ENCODE data around the gene RAB6D. TPM values are rescaled to one million over a fixed set of nuclear protein-coding genes. Genes with fewer than 3 reads are reported as not detected.
A peak's percentile ranks its signal among the peaks of the same experiment; 100 is the strongest.
"Not testable (repeated sequence)": the region's sequence is repeated elsewhere in the genome, so short reads cannot be mapped to it uniquely, and the experiment has no call there.

RAB6D gene
- total and polyA plus RNA-seq, 12 donors: 0.08 to 0.53 (median 0.21) TPM; not detected in 7

- H3K9me3 ChIP-seq (replicated peaks in 1 of 3); intact Hi-C loops (cut with DNase I); H3K27ac ChIP-seq; H3K27me3 ChIP-seq; H3K4me3 ChIP-seq; DNase-seq; H3K4me1 ChIP-seq (replicated peaks in 1 of 2); H3K36me3 ChIP-seq (replicated peaks in 1 of 2): not testable (repeated sequence)
- 6 to 43% (median 31%) methylated on average over 1 to 18 of the region's 46 CpGs for WGBS, 4 donors
Observed at GRCh38 chr2:131353167-131353697, 10.7 kb downstream of the RAB6D start.

GRCh38 chr2:131349021-131349420 is 14.9 kb downstream of the RAB6D start:
- no peak overlapping the region for H3K4me3 ChIP-seq
- H3K4me1 ChIP-seq (replicated peaks in 1 of 2): no peaks in the 10 kb centered on the region
- H3K27ac ChIP-seq: no peak overlapping the region
- H3K36me3 ChIP-seq (replicated peaks in 1 of 2): no peaks in the 10 kb centered on the region
- no peak for TF ChIP-seq CTCF (IDR thresholded peaks at IDR 0.05)
- no peak for TF ChIP-seq POLR2A (IDR thresholded peaks at IDR 0.05)
- H3K27me3 ChIP-seq: no peaks in the 10 kb centered on the region
- intact Hi-C loops (cut with DNase I): no loop called here
- WGBS, 4 donors: 68 to 75% (median 71%) methylated on average over 4 of the region's 4 CpGs
- no peaks in the 10 kb centered on the region for H3K9me3 ChIP-seq (replicated peaks in 1 of 3)
- DNase-seq: no peak

DNA sequence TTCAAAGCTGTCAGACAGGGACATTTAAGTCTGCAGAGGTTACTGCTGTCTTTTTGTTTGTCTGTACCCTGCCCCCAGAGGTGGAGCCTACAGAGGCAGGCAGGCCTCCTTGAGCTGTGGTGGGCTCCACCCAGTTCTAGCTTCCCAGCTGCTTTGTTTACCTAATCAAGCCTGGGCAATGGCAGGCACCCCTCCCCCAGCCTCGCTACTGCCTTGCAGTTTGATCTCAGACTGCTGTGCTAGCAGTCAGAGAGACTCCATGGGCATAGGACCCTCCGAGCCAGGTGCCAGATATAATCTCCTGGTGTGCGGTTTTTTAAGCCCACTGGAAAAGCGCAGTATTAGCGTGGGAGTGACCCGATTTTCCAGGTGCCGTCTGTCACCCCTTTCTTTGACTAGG is 16.9 kb downstream of the RAB6D start:
- H3K36me3 ChIP-seq (replicated peaks in 1 of 2); H3K4me3 ChIP-seq; H3K9me3 ChIP-seq (replicated peaks in 1 of 3); H3K27ac ChIP-seq; intact Hi-C loops (cut with DNase I); H3K4me1 ChIP-seq (replicated peaks in 1 of 2); DNase-seq; H3K27me3 ChIP-seq: not testable (repeated sequence)
- WGBS, 4 donors: 79 to 88% (median 84%) methylated on average over 5 to 7 of the region's 7 CpGs

DNA sequence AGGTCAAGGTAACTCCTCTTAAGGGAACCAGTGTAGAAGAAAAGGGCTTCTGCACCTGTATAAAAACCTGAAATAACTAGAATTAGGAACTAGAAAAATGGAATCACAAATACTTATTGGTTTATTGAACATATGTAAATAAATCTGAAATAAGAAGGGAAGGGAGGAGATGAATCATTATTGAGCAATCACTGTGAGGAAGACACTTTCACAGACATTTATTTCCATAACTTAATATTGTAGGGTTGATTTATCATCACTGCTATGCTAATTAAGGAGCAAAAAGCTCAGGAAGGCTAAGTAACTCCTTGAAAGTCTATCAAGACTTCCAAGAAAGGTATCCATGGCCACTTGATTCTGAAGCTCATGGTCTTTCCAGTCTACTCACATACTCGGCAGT is 24.7 kb downstream of the RAB6D start:
- 56 to 71% (median 65%) methylated on average over 1 of the region's 1 CpG for WGBS, 4 donors
- not testable (repeated sequence) for H3K9me3 ChIP-seq (replicated peaks in 1 of 3); H3K36me3 ChIP-seq (replicated peaks in 1 of 2); H3K27me3 ChIP-seq; DNase-seq; H3K27ac ChIP-seq; H3K4me3 ChIP-seq; H3K4me1 ChIP-seq (replicated peaks in 1 of 2)
- intact Hi-C loops (cut with DNase I): loop anchor here in 1 of 2 donors (10.0 kb wide), 1 partner anchor 185 kb away; no protein-coding TSS in a partner anchor

- not testable (repeated sequence) for H3K27me3 ChIP-seq; H3K27ac ChIP-seq; H3K4me1 ChIP-seq (replicated peaks in 1 of 2); H3K36me3 ChIP-seq (replicated peaks in 1 of 2); H3K9me3 ChIP-seq (replicated peaks in 1 of 3); H3K4me3 ChIP-seq
- WGBS, 4 donors: 27 to 32% (median 30%) methylated on average over 6 of the region's 6 CpGs
- peak in 1 of 6 experiments; percentile 19 for TF ChIP-seq CTCF (IDR thresholded peaks at IDR 0.05)
- intact Hi-C loops (cut with DNase I): loop anchor here in 1 of 2 donors (10.0 kb wide), 1 partner anchor 181 kb away; no protein-coding TSS in a partner anchor
- peak; percentile 24 to 78 (median 31) for DNase-seq
Observed at GRCh38 chr2:131335319-131335718, 28.6 kb downstream of the RAB6D start.

GRCh38 chr2:131332709-131333108 is 31.3 kb downstream of the RAB6D start:
- 83 to 91% (median 86%) methylated on average over 3 of the region's 3 CpGs for WGBS, 4 donors
- not testable (repeated sequence) for H3K4me3 ChIP-seq; H3K27me3 ChIP-seq; H3K9me3 ChIP-seq (replicated peaks in 1 of 3); H3K27ac ChIP-seq; H3K36me3 ChIP-seq (replicated peaks in 1 of 2); H3K4me1 ChIP-seq (replicated peaks in 1 of 2); DNase-seq
- intact Hi-C loops (cut with DNase I): loop anchor here in 1 of 2 donors (10.0 kb wide), 1 partner anchor 178 kb away; no protein-coding TSS in a partner anchor

DNA sequence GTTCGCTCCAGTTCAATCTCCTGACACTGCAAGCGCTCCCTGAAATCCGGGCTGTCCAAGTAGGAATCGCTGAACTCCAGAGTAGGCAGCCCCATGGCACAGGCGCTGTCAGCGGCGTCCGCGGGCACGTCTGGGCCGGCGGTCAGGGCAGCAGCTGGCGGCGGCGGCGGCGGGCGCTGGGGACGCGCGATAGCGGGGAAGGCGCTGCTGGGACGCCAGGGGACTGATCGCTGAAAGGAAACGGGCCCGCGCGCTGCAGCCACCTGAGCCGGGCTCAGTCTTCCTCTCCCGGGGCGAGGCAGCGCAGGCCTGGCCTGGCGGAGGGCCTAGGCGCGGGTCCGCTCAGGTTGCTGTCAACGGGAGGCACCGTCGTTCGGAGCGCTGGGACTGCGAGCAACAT is 33.0 kb downstream of the RAB6D start:
- 9 to 38% (median 20%) methylated on average over 4 to 38 of the region's 43 CpGs for WGBS, 4 donors
- H3K36me3 ChIP-seq (replicated peaks in 1 of 2); H3K27me3 ChIP-seq; H3K4me1 ChIP-seq (replicated peaks in 1 of 2); H3K9me3 ChIP-seq (replicated peaks in 1 of 3); H3K27ac ChIP-seq; DNase-seq; H3K4me3 ChIP-seq: not testable (repeated sequence)
- intact Hi-C loops (cut with DNase I): loop anchor here in 1 of 2 donors (10.0 kb wide), 1 partner anchor 176 kb away; no protein-coding TSS in a partner anchor

Data from adrenal gland (tissue), 12 donors.